MCF 10A (cell line): ENCODE measurements around the gene PLAC9. TPM values are rescaled to one million over a fixed set of nuclear protein-coding genes. Genes with fewer than 3 reads are reported as not detected.

ENCODE experiments used
- BruUV-seq: library from RNA; stranded (reverse); fragments of 400-500 nt; replicated peaks from 2 replicates; lab custom pipeline; 2021; lab: Mats Ljungman, UMichigan
- CTCF ChIA-PET: fragments of 300-600 bp; sonication (Branson Sonifier 250); formaldehyde crosslinking; extraction: SDS; loops from one replicate; lab custom pipeline; 2021; ENCODE audit warnings: antibody characterized with exemption, inconsistent platforms; lab: Yijun Ruan, JAX
- POLR2A ChIA-PET: fragments of 300-600, 350-650 bp; sonication (Branson Sonifier 250); formaldehyde crosslinking; extraction: SDS; loops from one replicate; lab custom pipeline; 2020; ENCODE audit warnings: antibody characterized with exemption, inconsistent platforms; lab: Yijun Ruan, JAX
- DNase-seq: peaks from one replicate; pipeline ENCODE4 v3.0.0-alpha.2; 2018; ENCODE audit not compliant: unreplicated experiment
- H3K27ac Mint-ChIP-seq: one replicate; pipeline ENCODE4 v1.8.0; 2022; ENCODE audit warnings: mild to moderate bottlenecking, low read depth, mixed read lengths; ENCODE audit not compliant: unreplicated experiment
- H3K27me3 Mint-ChIP-seq: one replicate; pipeline ENCODE4 v1.8.0; 2022; ENCODE audit warnings: mixed read lengths; ENCODE audit not compliant: insufficient read depth, unreplicated experiment
- H3K36me3 Mint-ChIP-seq: one replicate; pipeline ENCODE4 v1.8.0; 2022; ENCODE audit warnings: mild to moderate bottlenecking, moderate library complexity, mixed read lengths; ENCODE audit not compliant: insufficient read depth, unreplicated experiment
- H3K4me1 Mint-ChIP-seq: one replicate; pipeline ENCODE4 v1.8.0; 2022; ENCODE audit warnings: mixed read lengths; ENCODE audit not compliant: insufficient read depth, unreplicated experiment
- H3K4me3 Mint-ChIP-seq: one replicate; pipeline ENCODE4 v1.8.0; 2022; ENCODE audit warnings: mild to moderate bottlenecking, moderate library complexity, mixed read lengths; ENCODE audit not compliant: unreplicated experiment
- H3K9me3 Mint-ChIP-seq: one replicate; pipeline ENCODE4 v1.8.0; 2022; ENCODE audit warnings: mixed read lengths; ENCODE audit not compliant: unreplicated experiment
- CTCF ChIP-seq: fragments of 200-600 bp; IDR thresholded peaks from one replicate; pipeline ENCODE4 v1.8.0; 2022; ENCODE audit warnings: antibody characterized with exemption, mild to moderate bottlenecking; ENCODE audit not compliant: unreplicated experiment
- intact Hi-C: fragments of 100-400 bp; cut with micrococcal nuclease; formaldehyde crosslinking; loops from 2 replicates; pipeline ENCODE4 v1.14.1; 2022
- total RNA-seq: library from RNA; stranded (reverse); gene quantifications from 2 replicates; pipeline ENCODE4 v1.2.3, GENCODE V29; 2022

The PLAC9 gene
- total RNA-seq, 1 experiment from 2014 or later, result 0.93 TPM

- ChIA-PET CTCF (no interaction called here), POLR2A (no interaction called here)
- Mint-ChIP-seq H3K4me3 (no peak overlapping the region), H3K9me3 (no peaks in the 10 kb centered on the region), H3K27ac (no peak overlapping the region), H3K36me3 (no peaks in the 10 kb centered on the region), H3K4me1 (no peaks in the 10 kb centered on the region), H3K27me3 (no peaks in the 10 kb centered on the region)
- DNase-seq, result no peak
- intact Hi-C loops, result no loop called here
- BruUV-seq, result no TSS peak
- TF ChIP-seq CTCF, result no peak
Measured at GRCh38 chr10:80100116-80100515, 32.4 kb upstream of the PLAC9 start.

- DNase-seq, result no peak
- CTCF ChIA-PET, result interaction anchor here (0.6 kb wide), 1 partner anchor 9 kb away, joined by 5 read pairs; no protein-coding TSS in a partner anchor
Measured at GRCh38 chr10:80100861-80101695, 31.5 kb upstream of the PLAC9 start.

GRCh38 chr10:80104066-80104926 lies 28.2 kb upstream of the PLAC9 start:
- intact Hi-C loops, result no loop called here
- no peak overlapping the region for H3K4me3 Mint-ChIP-seq
- H3K9me3 Mint-ChIP-seq, result peaks cover 8% of the 10 kb centered on the region
- H3K27ac Mint-ChIP-seq, result no peak overlapping the region
- TF ChIP-seq CTCF, result no peak
- no peaks in the 10 kb centered on the region for H3K27me3 Mint-ChIP-seq
- BruUV-seq, result no TSS peak
- POLR2A ChIA-PET, result interaction anchor here (1.2 kb wide), 1 partner anchor 22 kb away, joined by 8 read pairs; no protein-coding TSS in a partner anchor
- no peak for DNase-seq
- H3K4me1 Mint-ChIP-seq, result no peaks in the 10 kb centered on the region
- CTCF ChIA-PET, result interaction anchor here (0.7 to 1.3 kb wide), 3 partner anchors 39 to 116 kb away, joined by 3 to 6 read pairs (median 4); no protein-coding TSS in a partner anchor
- no peaks in the 10 kb centered on the region for H3K36me3 Mint-ChIP-seq

More at GRCh38 chr10:80100861-80101695, 31.5 kb upstream of the PLAC9 start:
- H3K4me3 Mint-ChIP-seq, result no peak overlapping the region
- no peaks in the 10 kb centered on the region for H3K9me3 Mint-ChIP-seq
- intact Hi-C loops, result no loop called here
- POLR2A ChIA-PET, result interaction anchor here (0.9 kb wide), 1 partner anchor 19 kb away, joined by 3 read pairs; no protein-coding TSS in a partner anchor
- no peaks in the 10 kb centered on the region for H3K36me3 Mint-ChIP-seq
- no peaks in the 10 kb centered on the region for H3K4me1 Mint-ChIP-seq
- TF ChIP-seq CTCF, result no peak
- H3K27me3 Mint-ChIP-seq, result no peaks in the 10 kb centered on the region
- no peak overlapping the region for H3K27ac Mint-ChIP-seq
- BruUV-seq, result no TSS peak
